Measurements from ENCODE around the gene EPHA5.

Gene EPHA5

DNA sequence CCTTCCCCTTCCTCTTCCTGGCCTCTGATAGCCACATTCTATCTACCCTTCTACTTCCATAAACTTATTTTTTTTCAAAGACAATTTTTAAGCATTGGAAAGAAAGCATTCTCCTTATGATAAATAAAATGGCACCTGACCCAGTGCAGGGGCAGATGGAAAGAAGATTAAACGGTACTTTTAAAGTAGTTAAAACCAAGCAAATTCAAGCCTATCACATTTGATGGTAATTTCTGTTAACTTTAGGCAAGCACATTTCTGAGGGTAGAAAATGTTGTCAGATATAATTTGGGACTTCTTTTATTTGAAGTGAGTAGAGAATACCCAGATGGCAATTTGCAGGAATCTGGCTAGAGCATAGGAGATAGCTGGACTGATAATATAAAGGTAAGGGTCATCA lies 332.9 kb downstream of the EPHA5 start:
- WGBS, result 83% methylated on average over 1 of the region's 1 CpG
- no peak overlapping the region for H3K14ac ChIP-seq (ENCODE audit: low read length in 2 of 2)
- no peaks in the 10 kb centered on the region for H3K36me3 ChIP-seq (ENCODE audit: control insufficient read depth in 1 of 2, insufficient read depth in 2 of 2, low read depth in 1 of 2, low read length in 2 of 2)
- H3K27me3 ChIP-seq (ENCODE audit: control insufficient read depth in 1 of 2, insufficient read depth in 1 of 2, low read length in 2 of 2), result no peaks in the 10 kb centered on the region
- H3K4me3 ChIP-seq (ENCODE audit: insufficient read depth in 1 of 2, low read depth in 1 of 2, low read length in 2 of 2), result no peak overlapping the region
- H2AFZ ChIP-seq (ENCODE audit: low read depth, low read length), result no peak overlapping the region
- no peak overlapping the region for H3K4me2 ChIP-seq (ENCODE audit: low read length, poor library complexity, severe bottlenecking)
- no peak overlapping the region for H2AK5ac ChIP-seq (ENCODE audit: low read length, severe bottlenecking)
- H3K27ac ChIP-seq (ENCODE audit: low read length, poor library complexity, severe bottlenecking), result no peak overlapping the region
- no peak overlapping the region for H2BK5ac ChIP-seq (ENCODE audit: low read depth, low read length, poor library complexity, severe bottlenecking)
- H2BK12ac ChIP-seq (ENCODE audit: low read length in 2 of 2), result no peak overlapping the region
- no peak overlapping the region for H4K91ac ChIP-seq (ENCODE audit: low read length)
- H3K79me1 ChIP-seq (replicated peaks; ENCODE audit: low read length, poor library complexity, severe bottlenecking), result no peaks in the 10 kb centered on the region
- H3K23ac ChIP-seq (ENCODE audit: low read length in 2 of 2), result no peak overlapping the region
- H3K9ac ChIP-seq (ENCODE audit: low read length), result no peak overlapping the region
- no peak overlapping the region for H3K4ac ChIP-seq (ENCODE audit: low read depth in 1 of 2, low read length in 2 of 2)
- DNase-seq, result no peak
- H2BK15ac ChIP-seq (ENCODE audit: low read depth, poor library complexity, severe bottlenecking), result no peak overlapping the region
- no peaks in the 10 kb centered on the region for H3K4me1 ChIP-seq (ENCODE audit: control insufficient read depth, insufficient read depth, low read depth, low read length)
- no peaks in the 10 kb centered on the region for H3K9me3 ChIP-seq (ENCODE audit: control insufficient read depth, low read length)
- H4K8ac ChIP-seq (ENCODE audit: low read length), result no peak overlapping the region
- no peak overlapping the region for H3K18ac ChIP-seq (ENCODE audit: low read depth in 1 of 2, low read length in 2 of 2)
- H2BK120ac ChIP-seq (ENCODE audit: low read depth, low read length), result no peak overlapping the region

DNA sequence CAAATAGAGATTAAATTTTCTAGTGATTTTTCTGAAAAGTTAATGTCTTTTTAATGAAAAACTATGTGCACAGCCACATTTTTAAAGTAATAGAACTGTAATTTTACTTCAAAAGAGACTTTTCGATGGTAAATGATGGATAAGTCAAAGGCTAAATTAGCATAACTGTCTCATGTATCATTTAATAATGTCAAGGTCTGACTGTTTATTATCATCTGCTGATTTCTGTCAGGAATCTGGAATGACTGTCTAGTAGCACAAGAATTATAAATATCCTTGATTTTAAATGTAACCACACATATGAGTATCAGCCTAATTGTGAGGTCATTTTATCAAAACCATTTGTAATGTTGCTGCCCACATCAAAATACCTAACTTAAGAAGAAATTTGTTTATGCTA lies 333.8 kb downstream of the EPHA5 start:
- no peak overlapping the region for H3K9ac ChIP-seq (ENCODE audit: low read length)
- H2BK120ac ChIP-seq (ENCODE audit: low read depth, low read length), result no peak overlapping the region
- no peak overlapping the region for H3K4ac ChIP-seq (ENCODE audit: low read depth in 1 of 2, low read length in 2 of 2)
- DNase-seq, result no peak
- no peak overlapping the region for H4K91ac ChIP-seq (ENCODE audit: low read length)
- no peak overlapping the region for H3K23ac ChIP-seq (ENCODE audit: low read length in 2 of 2)
- no peaks in the 10 kb centered on the region for H3K36me3 ChIP-seq (ENCODE audit: control insufficient read depth in 1 of 2, insufficient read depth in 2 of 2, low read depth in 1 of 2, low read length in 2 of 2)
- no peak overlapping the region for H3K18ac ChIP-seq (ENCODE audit: low read depth in 1 of 2, low read length in 2 of 2)
- no peak overlapping the region for H3K4me2 ChIP-seq (ENCODE audit: low read length, poor library complexity, severe bottlenecking)
- no peak overlapping the region for H3K4me3 ChIP-seq (ENCODE audit: insufficient read depth in 1 of 2, low read depth in 1 of 2, low read length in 2 of 2)
- no peaks in the 10 kb centered on the region for H3K4me1 ChIP-seq (ENCODE audit: control insufficient read depth, insufficient read depth, low read depth, low read length)
- no peak overlapping the region for H3K14ac ChIP-seq (ENCODE audit: low read length in 2 of 2)
- H2AK5ac ChIP-seq (ENCODE audit: low read length, severe bottlenecking), result no peak overlapping the region
- H3K79me1 ChIP-seq (replicated peaks; ENCODE audit: low read length, poor library complexity, severe bottlenecking), result no peaks in the 10 kb centered on the region
- H4K8ac ChIP-seq (ENCODE audit: low read length), result no peak overlapping the region
- H3K27ac ChIP-seq (ENCODE audit: low read length, poor library complexity, severe bottlenecking), result no peak overlapping the region
- H3K27me3 ChIP-seq (ENCODE audit: control insufficient read depth in 1 of 2, insufficient read depth in 1 of 2, low read length in 2 of 2), result no peaks in the 10 kb centered on the region
- H2BK12ac ChIP-seq (ENCODE audit: low read length in 2 of 2), result no peak overlapping the region
- no CpG with 5 or more reads among the region's 1 CpG for WGBS
- H2BK5ac ChIP-seq (ENCODE audit: low read depth, low read length, poor library complexity, severe bottlenecking), result no peak overlapping the region
- no peak overlapping the region for H2BK15ac ChIP-seq (ENCODE audit: low read depth, poor library complexity, severe bottlenecking)
- no peak overlapping the region for H2AFZ ChIP-seq (ENCODE audit: low read depth, low read length)
- no peaks in the 10 kb centered on the region for H3K9me3 ChIP-seq (ENCODE audit: control insufficient read depth, low read length)

DNA sequence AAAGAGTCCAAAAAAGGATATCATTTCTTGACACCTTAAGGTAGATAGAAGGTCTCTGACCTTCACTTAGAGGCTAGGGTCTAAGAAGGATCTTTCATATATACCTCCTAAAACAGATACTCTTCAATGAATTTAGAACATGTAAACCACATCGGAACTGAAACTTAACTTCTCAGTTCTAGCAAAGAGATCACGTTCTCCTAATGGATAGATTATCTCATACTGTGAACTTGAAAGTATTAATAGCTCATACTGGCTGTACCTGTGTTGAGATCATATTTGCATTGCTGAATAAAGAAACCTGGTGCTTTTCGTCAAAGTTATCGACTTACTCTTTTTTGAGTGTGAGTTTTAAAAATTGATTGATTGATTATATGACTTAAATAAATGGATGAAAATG lies 353.8 kb downstream of the EPHA5 start:
- Histone ChIP-seq H3K9ac (ENCODE audit: low read length) (no peak overlapping the region), H2BK5ac (ENCODE audit: low read depth, low read length, poor library complexity, severe bottlenecking) (no peak overlapping the region), H2BK120ac (ENCODE audit: low read depth, low read length) (no peak overlapping the region), H2AFZ (ENCODE audit: low read depth, low read length) (no peak overlapping the region), H3K14ac (ENCODE audit: low read length in 2 of 2) (no peak overlapping the region), H3K23ac (ENCODE audit: low read length in 2 of 2) (no peak overlapping the region), H4K8ac (ENCODE audit: low read length) (no peak overlapping the region), H3K79me1 (replicated peaks; ENCODE audit: low read length, poor library complexity, severe bottlenecking) (no peaks in the 10 kb centered on the region), H3K27ac (ENCODE audit: low read length, poor library complexity, severe bottlenecking) (no peak overlapping the region), H3K36me3 (ENCODE audit: control insufficient read depth in 1 of 2, insufficient read depth in 2 of 2, low read depth in 1 of 2, low read length in 2 of 2) (no peaks in the 10 kb centered on the region), H2BK15ac (ENCODE audit: low read depth, poor library complexity, severe bottlenecking) (no peak overlapping the region), H3K4ac (ENCODE audit: low read depth in 1 of 2, low read length in 2 of 2) (no peak overlapping the region), H3K4me2 (ENCODE audit: low read length, poor library complexity, severe bottlenecking) (no peak overlapping the region), H3K4me3 (ENCODE audit: insufficient read depth in 1 of 2, low read depth in 1 of 2, low read length in 2 of 2) (no peak overlapping the region), H2AK5ac (ENCODE audit: low read length, severe bottlenecking) (no peak overlapping the region), H3K4me1 (ENCODE audit: control insufficient read depth, insufficient read depth, low read depth, low read length) (no peaks in the 10 kb centered on the region), H3K18ac (ENCODE audit: low read depth in 1 of 2, low read length in 2 of 2) (no peak overlapping the region), H2BK12ac (ENCODE audit: low read length in 2 of 2) (no peak overlapping the region), H4K91ac (ENCODE audit: low read length) (no peak overlapping the region), H3K9me3 (ENCODE audit: control insufficient read depth, low read length) (no peaks in the 10 kb centered on the region), H3K27me3 (ENCODE audit: control insufficient read depth in 1 of 2, insufficient read depth in 1 of 2, low read length in 2 of 2) (no peaks in the 10 kb centered on the region)
- DNase-seq, result no peak
- 64% methylated on average over 3 of the region's 4 CpGs for WGBS

DNA sequence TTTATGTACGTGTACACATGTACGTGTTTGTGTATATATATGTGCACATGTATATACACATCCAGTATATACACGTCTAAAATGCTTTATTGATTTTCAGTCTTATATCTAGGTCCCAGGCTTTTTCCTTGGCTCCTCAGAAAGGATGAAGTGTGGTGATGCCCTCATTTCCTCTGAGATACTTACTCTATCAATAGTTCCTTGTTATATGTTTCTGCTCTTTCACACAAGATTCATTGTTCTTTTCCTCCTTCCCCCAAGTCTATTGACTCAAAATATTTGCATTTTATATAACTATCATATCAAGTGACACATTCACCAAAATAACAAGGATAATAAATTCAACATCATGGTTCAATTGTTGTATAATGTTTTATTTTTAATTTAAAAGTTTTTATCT lies 359.2 kb downstream of the EPHA5 start:
- H2AFZ ChIP-seq (ENCODE audit: low read depth, low read length), result no peak overlapping the region
- no peak overlapping the region for H2BK5ac ChIP-seq (ENCODE audit: low read depth, low read length, poor library complexity, severe bottlenecking)
- no peak overlapping the region for H2BK15ac ChIP-seq (ENCODE audit: low read depth, poor library complexity, severe bottlenecking)
- no peaks in the 10 kb centered on the region for H3K9me3 ChIP-seq (ENCODE audit: control insufficient read depth, low read length)
- no peak overlapping the region for H3K4me3 ChIP-seq (ENCODE audit: insufficient read depth in 1 of 2, low read depth in 1 of 2, low read length in 2 of 2)
- no peak overlapping the region for H2BK12ac ChIP-seq (ENCODE audit: low read length in 2 of 2)
- no peaks in the 10 kb centered on the region for H3K27me3 ChIP-seq (ENCODE audit: control insufficient read depth in 1 of 2, insufficient read depth in 1 of 2, low read length in 2 of 2)
- no peaks in the 10 kb centered on the region for H3K4me1 ChIP-seq (ENCODE audit: control insufficient read depth, insufficient read depth, low read depth, low read length)
- DNase-seq, result no peak
- H3K9ac ChIP-seq (ENCODE audit: low read length), result no peak overlapping the region
- H3K4me2 ChIP-seq (ENCODE audit: low read length, poor library complexity, severe bottlenecking), result no peak overlapping the region
- no peak overlapping the region for H3K27ac ChIP-seq (ENCODE audit: low read length, poor library complexity, severe bottlenecking)
- no peaks in the 10 kb centered on the region for H3K36me3 ChIP-seq (ENCODE audit: control insufficient read depth in 1 of 2, insufficient read depth in 2 of 2, low read depth in 1 of 2, low read length in 2 of 2)
- no peak overlapping the region for H3K18ac ChIP-seq (ENCODE audit: low read depth in 1 of 2, low read length in 2 of 2)
- H4K8ac ChIP-seq (ENCODE audit: low read length), result no peak overlapping the region
- no peak overlapping the region for H4K91ac ChIP-seq (ENCODE audit: low read length)
- no peaks in the 10 kb centered on the region for H3K79me1 ChIP-seq (replicated peaks; ENCODE audit: low read length, poor library complexity, severe bottlenecking)
- H3K14ac ChIP-seq (ENCODE audit: low read length in 2 of 2), result no peak overlapping the region
- WGBS, result no CpG with 5 or more reads among the region's 3 CpGs
- H3K23ac ChIP-seq (ENCODE audit: low read length in 2 of 2), result no peak overlapping the region
- H3K4ac ChIP-seq (ENCODE audit: low read depth in 1 of 2, low read length in 2 of 2), result no peak overlapping the region
- no peak overlapping the region for H2BK120ac ChIP-seq (ENCODE audit: low read depth, low read length)
- H2AK5ac ChIP-seq (ENCODE audit: low read length, severe bottlenecking), result no peak overlapping the region

All from mesenchymal stem cell (in vitro differentiated cells and primary cell).